SK-N-MC (cell line): Measurements from ENCODE around the gene ELAVL3.

Experiments
- EZH2 ChIP-seq: fragments of 200-600 bp; sonication (generic); IDR thresholded peaks from one replicate; pipeline ENCODE4 v1.6.1; 2017; ENCODE audit warnings: antibody characterized with exemption
- FOXP2 ChIP-seq: optimal IDR thresholded peaks from 2 replicates; pipeline ENCODE3; 2011; ENCODE audit warnings: mild to moderate bottlenecking, moderate library complexity; ENCODE audit not compliant: insufficient read depth; ENCODE audit errors: extremely low read length, control extremely low read depth
- POLR2AphosphoS5 ChIP-seq: IDR thresholded peaks from 2 replicates; pipeline ENCODE4 v1.6.1; 2012; ENCODE audit warnings: mild to moderate bottlenecking, low read depth, low read length, borderline replicate concordance

DNA sequence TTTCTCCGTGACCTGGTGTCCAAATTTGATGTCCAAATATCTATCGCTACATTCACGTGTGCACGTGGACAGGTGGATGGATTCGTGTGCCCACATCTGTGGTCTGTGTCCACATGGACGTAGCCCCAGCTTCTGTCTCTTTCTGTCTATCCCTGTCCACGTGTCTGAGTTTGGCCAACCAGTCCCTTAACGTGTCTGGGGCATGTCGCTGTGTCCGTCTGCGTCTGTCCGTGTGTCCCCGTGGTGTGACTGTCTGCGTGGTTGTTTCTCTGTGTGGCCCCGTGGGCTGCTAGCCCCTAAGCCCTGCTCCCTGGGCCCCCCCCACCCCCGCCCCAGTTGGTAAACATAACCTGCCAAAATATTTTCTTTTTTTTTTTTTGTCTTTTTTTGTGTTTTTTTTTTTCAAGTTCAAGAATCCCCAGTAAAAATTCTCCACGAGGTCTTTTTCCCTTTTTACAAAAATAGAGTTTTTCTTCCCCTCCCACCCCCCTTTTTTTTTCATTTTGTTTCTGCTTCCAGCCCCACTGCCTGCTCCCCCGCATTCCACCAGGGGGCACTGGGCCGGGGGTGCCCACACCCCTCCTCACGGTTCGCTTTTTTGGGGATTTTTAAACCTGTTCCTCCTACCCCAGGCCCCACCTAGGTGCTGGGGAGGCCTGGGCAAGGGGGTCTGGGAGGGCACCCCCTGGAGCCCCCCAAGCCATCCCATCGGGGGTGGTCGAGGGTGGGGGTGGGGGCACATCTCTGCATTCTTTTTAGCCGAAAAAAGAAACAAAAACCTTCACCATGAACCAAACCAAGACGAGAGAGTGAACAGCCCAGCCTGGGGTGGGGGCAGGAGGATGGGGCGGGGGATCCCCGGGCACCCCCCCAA lies 27.1 kb downstream of the ELAVL3 start:
- no peak for TF ChIP-seq EZH2
- no peak for TF ChIP-seq POLR2AphosphoS5
- no peak for TF ChIP-seq FOXP2
